Fibroblast of the conjunctiva (primary cell): ENCODE results near the gene FEM1A.
"Not testable (repeated sequence)": the region's sequence is repeated elsewhere in the genome, so short reads cannot be mapped to it uniquely, and the experiment has no call there.

Experiments
- DNase-seq: peaks from one replicate; pipeline ENCODE4 v3.0.0-alpha.2; 2010; ENCODE audit warnings: low read depth

Gene FEM1A

GRCh38 chr19:4773047-4773640 is 18.4 kb upstream of the FEM1A start:
- no peak for DNase-seq

GRCh38 chr19:4774136-4774535 is 17.4 kb upstream of the FEM1A start:
- DNase-seq: no peak

- no peak for DNase-seq
Measured at GRCh38 chr19:4775627-4776152, 15.8 kb upstream of the FEM1A start.

DNA sequence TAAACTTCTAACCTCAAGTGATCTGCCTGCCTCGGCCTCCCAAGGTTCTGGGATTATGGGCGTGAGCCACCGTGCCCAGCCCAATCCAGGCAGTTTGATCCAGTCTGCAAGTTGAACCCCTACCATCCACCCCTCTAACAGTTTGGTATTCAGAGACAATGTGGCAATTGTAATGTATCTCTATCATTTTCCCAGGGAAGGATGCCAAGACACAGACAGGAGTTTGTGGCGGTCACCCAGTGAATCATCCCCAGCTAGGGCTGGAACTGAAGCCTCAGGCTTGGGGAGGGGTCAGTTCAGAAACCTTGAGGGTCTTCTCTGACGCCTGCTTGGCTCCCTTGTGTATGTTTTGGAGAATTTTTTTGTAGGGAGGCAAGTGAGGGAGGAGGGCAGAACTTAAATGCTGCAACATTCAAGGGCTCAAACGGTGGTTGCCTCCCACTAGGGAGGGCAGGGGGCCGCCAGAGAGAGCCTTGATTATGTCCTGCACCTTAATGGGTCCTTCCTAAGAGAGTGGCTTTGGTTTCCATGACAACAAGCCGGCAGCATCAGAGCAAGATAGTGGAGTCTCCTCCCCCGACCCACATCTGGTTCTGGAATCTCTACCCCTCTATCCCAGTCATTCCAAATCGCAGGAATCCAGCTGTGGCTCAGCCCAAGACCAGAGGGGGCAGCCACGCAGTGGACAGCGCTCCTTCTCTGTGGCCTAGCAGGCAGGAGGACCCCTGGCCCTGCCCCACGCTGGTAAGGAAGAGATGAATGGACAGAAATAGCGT is 14.9 kb upstream of the FEM1A start:
- no peak for DNase-seq

GRCh38 chr19:4778124-4778523 is 13.4 kb upstream of the FEM1A start:
- DNase-seq: not testable (repeated sequence)

DNA sequence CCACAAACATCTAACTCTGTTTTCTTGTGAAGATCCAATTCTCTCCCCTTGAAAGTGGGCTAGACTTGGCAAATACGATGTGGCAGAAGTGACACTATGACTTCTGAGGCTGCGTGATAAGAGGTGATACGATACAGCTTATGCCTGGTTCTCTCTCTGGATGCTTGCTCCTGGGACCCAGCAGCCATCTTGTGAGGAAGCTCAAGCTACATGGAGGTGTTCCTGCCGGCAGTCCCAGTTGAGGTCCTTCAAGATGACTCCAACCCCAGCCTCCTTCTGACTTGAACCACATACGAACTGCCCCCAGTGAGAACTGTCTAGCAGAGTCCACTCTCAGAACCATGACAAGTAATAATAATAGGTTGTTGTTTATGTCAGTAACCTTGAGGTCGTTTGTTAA is 10.7 kb upstream of the FEM1A start:
- DNase-seq: no peak

DNA sequence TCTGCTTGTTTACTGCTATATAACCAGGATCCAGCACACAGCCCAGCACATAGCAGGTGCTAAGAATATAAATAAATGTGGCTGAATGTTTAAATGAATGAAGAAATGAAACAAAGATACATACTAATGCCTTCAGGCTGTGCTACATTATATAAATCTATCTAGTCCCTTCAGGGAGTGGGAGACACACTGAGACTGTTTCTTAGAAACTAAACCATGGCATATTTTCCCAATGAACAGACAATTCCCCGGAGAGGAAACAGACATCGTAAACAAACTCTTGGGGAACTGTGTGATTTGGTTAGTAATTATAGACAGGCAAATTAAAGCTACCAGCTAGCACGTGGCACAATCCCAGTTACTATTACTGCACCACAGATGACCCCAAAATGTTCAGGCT is 9.7 kb upstream of the FEM1A start:
- DNase-seq: no peak

- DNase-seq: not testable (repeated sequence)
Measured at GRCh38 chr19:4786412-4787016, 5.0 kb upstream of the FEM1A start.

DNA sequence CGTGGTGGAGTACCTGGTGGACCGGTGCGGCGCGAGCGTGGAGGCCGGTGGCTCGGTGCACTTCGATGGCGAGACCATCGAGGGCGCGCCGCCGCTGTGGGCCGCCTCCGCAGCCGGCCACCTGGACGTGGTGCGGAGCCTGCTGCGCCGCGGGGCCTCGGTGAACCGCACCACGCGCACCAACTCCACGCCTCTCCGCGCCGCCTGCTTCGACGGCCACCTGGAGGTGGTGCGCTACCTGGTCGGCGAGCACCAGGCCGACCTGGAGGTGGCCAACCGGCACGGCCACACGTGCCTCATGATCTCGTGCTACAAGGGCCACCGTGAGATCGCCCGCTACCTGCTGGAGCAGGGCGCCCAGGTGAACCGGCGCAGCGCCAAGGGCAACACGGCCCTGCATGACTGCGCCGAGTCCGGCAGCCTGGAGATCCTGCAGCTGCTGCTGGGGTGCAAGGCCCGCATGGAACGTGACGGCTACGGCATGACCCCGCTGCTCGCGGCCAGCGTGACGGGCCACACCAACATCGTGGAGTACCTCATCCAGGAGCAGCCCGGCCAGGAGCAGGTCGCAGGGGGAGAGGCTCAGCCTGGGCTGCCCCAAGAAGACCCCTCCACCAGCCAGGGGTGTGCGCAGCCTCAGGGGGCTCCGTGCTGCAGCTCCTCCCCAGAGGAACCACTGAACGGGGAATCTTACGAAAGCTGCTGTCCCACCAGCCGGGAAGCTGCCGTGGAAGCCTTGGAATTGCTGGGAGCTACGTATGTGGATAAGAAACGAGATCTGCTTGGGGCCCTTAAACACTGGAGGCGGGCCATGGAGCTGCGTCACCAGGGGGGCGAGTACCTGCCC is 708 bp downstream of the FEM1A start:
- not testable (repeated sequence) for DNase-seq

- not testable (repeated sequence) for DNase-seq
Measured at GRCh38 chr19:4792866-4793195, 1.3 kb downstream of the FEM1A start.

- DNase-seq: not testable (repeated sequence)
Measured at GRCh38 chr19:4793278-4793677, 1.7 kb downstream of the FEM1A start.

- DNase-seq: no peak
Measured at GRCh38 chr19:4794971-4795370, 3.4 kb downstream of the FEM1A start.

DNA sequence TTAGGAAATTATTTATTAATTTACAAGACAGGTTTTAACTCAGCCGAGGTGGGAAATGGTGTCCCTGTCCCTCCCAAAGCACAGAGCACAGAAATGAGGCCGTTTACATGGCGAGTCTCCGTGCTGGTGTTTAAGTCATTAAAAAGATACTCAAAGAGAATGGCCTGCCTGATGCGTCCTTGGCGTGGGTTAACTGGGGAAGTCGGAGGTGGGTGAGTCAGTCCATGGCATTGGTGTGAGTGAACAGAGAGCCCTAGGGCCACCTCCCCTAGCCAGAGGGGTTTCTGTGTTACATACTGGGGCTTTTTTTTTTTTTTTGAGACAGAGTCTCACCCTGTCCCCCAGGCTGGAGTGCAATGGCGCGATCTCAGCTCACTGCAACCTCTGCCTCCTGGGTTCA is 3.9 kb downstream of the FEM1A start:
- no peak for DNase-seq

DNA sequence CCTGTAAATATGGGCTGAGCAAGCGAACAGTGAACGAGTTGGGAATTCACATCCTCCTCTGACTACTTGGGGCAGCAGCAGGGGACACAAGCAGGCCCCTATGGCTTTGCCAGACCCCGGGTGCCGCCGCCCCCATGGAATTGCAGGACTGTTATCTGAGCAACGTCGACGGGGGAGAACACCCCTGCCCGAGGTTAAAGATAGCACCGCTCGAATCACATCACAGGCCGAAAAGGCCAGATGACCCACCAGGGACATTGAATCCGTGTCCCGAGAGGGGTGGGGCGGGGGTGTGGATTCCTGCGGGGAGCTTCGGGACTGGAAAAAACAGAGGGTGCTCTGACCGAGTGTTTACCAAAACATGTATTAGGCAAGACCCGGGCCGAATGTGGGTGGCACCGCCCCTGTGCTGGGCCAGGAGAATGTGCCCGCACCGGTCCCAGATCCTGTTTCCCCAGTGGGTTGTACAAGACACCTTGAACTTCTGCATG is 9.1 kb downstream of the FEM1A start:
- no peak for DNase-seq

- no peak for DNase-seq
Measured at GRCh38 chr19:4801085-4801619, 9.6 kb downstream of the FEM1A start.

- no peak for DNase-seq
Measured at GRCh38 chr19:4802711-4803110, 11.2 kb downstream of the FEM1A start.

DNA sequence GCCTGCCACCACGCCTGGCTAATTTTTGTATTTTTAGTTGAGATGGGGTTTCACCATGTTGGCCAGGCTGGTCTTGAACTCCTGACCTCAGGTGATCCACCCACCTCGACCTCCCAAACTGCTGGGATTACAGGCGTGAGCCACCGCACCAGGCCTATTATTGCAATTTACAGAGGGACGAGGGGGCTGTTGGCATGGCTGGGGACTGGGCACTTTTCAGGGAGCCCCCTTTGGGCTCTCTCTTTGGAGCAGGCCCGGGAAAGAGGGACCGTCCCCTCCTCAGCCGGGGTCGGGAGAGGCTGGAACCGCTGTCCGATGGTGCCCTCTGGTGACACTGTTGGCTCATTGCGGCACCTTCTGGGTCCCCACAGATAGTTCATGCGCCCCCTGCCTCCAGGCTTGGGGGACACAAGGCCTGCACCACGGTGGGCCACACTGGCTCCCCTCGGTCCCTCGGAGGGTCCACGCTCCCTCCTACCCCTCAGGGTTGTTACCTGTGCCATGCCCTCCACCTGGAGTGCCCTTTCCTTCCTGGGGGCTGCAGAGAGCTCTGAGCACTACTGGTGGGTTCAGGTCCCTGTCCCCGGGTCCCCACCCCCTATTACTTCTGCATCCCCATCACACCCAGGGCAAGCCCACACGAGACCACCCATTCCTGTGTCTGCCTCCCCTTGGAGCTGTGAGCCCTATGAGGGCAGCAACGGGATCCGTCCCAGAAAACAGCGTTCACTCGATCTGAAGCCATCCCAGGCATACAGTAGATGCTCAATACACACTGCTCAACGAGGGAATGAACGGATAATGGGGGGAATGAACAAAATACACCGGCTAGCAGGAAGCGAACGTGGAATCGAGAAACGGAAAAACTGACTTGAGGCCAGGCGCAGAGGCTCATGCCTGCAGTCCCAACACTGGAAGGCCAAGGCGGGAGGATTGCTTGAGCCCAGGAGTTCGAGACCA is 12.5 kb downstream of the FEM1A start:
- no peak for DNase-seq

DNA sequence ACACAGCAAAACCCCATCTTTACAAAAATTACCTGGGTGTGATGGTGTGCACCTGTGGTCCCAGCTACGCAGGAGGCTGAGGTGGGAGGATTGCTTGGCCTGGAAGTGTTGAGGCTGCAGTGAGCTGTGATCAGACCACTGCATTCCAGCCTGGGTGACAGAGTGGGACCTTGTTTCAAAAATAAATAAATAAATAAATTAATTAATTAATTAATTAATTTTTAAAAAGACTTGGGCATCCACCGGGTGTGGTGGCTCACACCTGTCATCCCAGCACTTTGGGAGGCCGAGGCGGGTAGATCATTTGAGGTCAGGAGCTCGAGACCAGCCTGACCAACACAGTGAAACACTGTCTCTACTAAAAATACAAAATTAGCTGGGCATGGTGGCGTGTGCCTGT is 13.6 kb downstream of the FEM1A start:
- not testable (repeated sequence) for DNase-seq

DNA sequence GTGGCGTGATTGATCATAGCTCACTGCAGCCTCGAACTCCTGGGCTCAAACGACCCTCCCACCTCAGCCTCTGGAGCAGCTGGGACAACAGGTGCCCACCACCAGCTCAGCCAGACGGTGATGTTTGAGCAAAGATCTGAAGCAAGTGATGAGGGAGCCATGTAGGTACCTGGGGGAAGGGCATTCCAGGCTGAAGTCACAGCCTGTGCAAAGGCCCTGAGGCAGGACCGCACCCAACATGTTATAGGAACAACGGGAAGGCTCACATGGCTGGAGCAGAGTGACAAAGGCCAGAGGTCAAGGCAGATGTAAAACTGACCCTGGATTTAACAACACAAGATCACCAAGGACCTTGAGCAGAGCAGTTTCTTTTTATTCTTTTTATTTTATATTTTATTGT is 14.8 kb downstream of the FEM1A start:
- DNase-seq: no peak

GRCh38 chr19:4807188-4807587 is 15.7 kb downstream of the FEM1A start:
- no peak for DNase-seq
